Skin of body (tissue), 2 donors: Measurements from ENCODE around the gene CDH4. TPM values are rescaled to one million over a fixed set of nuclear protein-coding genes. Genes with fewer than 3 reads are reported as not detected.

ENCODE experiments used
- DNase-seq: peaks from one replicate; lab custom pipeline; 2025; lab: John Stamatoyannopoulos, UW
- total RNA-seq: library from RNA; depleted of rRNA; stranded (reverse); fragments of >200 nt; gene quantifications from one replicate; pipeline ENCODE4 v1.2.3, GENCODE V29; 2014

Gene CDH4
- total RNA-seq, 1 donor from 2014 or later: 0.10 TPM

DNA sequence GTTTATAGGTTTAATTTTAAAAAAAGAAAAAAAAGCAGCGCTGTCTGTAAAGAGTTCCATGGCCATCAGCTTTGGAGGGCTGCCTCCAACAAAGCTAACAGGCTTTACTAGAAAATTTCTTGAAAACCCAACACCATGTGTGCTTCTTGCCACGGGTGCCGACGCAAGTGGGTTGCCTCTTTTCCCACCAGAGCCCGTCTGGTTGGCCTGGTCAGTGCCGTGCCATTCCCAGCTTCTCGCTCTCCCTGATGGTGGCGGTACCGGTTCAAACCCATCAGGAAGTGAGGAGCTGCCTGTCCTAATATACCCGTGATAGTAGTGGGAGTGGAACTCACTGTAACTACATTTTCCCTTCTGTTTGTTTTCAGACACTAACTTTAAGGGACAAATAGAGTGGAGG is 73.7 kb downstream of the CDH4 start:
- DNase-seq: no peak

DNA sequence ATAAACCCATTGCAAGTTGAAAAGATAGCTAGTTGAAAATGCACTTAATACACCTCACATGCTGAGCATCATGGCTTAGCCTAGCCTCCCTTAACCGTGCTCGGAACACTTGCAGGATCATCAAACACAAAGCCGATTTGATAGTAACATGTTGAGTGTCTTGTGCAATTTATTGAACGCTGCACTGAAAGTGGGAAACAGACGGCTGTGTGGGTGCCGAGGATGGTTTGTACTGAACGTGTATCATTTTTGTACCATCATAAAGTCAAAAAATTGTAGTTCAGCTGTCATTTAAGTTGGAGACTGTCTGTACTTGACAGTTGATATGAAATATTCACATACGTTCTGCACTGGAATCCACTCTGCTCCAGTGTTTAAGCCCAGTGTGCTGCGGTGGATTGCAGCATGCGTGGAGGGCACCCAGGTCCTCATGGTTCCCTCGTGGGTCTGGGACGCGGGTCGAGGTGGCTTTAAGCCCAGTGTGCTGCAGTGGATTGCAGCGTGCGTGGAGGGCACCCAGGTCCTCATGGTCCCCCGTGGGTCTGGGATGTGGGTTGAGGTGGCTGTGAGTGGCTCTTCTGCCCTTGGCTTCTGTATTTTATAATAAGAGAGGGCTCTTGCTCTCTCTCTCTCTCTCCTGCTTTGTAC is 77.0 kb downstream of the CDH4 start:
- DNase-seq: no peak

DNA sequence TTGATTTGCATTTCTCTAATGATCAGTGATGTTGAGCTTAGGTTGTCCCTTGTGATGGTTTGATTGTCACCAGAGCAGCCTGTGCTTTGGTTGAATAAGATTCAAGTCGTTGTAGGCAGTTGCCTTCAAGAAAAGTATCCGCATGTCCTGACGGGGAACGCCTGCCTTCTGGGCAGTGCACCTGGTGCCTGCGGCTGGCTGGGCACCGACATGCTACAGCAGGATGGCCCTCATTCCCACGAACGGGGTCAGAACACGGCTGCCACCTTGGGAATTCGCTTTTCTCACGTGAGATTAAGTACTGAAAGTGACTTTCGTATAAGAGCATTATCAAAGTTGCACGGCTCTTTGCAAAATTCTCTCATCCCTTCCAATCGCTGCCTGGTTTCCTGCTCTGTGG is 78.4 kb downstream of the CDH4 start:
- no peak for DNase-seq

DNA sequence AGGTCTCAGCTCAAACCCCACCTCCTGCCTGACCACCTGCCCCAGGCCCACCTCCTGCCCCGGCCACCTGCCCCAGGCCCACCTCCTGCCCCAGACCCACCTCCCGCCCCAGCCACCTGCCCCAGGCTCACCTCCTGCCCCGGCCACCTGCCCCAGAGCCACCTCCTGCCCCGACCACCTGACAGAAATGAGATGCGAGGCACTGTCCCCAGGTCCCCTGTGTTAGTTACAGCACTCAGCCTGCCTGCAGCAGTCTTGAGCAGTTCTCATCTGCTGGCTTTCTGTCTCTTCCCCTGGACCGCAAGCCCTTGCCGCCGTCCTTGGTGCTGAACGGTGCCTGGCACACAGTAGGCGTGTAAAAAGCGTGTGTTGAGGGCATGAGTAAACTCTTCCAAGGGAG is 79.5 kb downstream of the CDH4 start:
- DNase-seq: no peak

DNA sequence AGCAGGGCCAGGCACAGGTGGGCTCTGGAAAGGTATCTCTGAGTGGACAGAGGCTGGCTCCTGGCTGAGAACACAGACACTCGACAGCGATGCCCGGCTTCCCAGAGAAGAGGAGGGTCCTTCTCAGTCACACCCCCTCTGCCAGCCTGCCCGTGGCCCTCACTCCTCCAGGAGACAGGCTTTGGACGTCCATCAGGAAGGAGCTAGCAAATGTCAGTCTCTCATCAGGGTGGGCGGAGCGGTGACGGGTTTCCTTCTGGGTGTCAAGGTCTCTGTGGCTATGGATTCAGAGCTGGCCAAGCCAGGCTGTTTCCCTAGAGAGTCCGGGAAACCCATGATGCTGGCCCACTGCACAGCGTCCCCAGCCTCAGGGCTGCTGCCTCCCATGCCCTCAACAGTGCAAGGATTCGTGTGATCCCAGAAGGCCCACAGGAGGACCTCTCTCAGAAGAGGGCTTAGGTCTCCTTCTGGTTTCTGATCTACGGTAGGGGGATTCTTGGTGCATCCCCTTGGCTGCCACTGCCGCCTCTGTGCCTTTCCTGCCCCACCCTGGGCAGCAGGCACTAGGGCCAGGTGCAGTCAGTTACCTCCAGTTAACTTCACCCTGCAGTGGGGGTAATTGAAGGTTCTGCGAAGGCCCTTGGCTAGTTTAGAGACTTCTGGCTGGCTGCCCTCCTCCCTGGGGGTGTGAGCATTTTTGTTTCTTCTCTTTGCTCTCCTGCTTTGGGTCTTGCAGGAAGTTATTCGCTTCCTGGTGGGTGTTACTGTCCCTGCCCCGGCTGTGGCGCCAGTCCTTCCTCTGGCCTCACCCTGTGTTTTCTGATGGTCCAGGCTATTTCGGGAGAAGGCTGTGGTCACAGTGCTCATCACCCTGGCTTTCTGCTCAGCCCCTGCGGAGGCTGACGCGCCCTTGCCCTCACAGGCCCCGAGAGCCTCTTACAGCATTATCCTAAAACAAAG is 80.2 kb downstream of the CDH4 start:
- no peak for DNase-seq

DNA sequence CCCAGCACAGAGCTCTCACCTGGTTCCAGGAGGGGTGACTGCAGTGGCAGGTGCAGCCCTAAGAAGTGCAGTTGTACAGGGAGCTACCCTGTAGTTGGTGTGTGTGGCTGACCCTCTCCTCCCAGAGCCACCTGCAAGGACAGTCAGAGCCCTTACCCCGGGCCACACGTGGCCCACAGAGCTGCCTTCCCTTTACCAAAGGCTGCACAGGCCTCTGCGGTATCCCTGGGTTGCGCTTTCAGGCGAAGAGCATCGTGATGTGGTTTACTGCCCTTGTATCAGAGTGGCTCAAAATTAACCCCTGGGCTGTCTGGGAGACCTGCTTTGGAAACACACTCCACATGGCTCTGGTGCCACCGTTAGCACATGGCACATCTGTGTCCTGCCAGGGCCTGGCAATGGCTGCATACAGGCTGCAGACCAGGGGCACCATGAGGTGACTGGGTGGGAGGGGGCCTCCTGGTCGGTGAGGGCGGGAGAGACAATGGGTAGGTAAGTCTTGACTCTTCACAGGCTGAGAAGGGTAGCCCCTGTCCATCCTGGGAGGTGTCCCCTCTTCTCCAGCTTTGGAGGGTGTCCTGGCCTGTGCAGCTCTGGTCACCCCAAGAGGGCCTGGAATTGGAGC is 81.5 kb downstream of the CDH4 start:
- no peak for DNase-seq

DNA sequence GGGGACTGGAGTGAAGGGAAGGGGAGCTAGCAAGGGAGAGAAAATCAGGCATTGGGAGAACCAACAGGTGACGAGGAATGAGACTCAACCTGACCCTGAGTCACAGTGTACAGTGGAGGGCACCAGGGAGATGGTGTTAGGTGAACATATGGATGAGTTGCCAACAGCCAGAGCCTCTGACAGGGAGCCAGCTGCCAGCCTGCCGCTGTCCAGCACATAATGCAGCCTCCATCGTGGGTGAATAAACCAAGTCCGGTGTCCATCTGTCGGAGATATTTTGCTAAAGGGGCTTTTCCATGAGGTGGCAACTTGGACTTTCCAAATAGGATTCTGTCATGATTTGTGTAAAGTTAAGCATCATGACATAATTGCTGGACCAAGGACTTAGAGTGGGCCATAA is 88.1 kb downstream of the CDH4 start:
- no peak for DNase-seq

DNA sequence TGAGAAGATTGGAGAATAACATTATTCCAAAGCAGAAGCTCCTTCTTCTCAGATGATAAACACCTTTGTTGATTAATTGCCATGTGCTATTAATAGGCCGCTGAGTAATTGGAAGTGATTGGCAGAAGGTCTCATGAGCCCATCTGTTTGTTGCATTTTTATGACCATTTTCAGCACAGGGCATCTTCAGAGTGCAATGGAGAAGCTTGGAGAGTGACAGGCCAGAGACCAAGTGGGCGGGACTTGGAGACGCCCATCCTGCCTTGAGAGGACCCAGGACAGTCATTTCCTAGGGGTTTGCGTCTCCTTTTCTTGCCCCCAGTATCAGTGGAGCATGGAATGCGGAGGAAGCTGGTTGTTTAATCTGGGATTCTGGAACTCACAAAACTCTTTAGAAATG is 89.5 kb downstream of the CDH4 start:
- DNase-seq: no peak

DNA sequence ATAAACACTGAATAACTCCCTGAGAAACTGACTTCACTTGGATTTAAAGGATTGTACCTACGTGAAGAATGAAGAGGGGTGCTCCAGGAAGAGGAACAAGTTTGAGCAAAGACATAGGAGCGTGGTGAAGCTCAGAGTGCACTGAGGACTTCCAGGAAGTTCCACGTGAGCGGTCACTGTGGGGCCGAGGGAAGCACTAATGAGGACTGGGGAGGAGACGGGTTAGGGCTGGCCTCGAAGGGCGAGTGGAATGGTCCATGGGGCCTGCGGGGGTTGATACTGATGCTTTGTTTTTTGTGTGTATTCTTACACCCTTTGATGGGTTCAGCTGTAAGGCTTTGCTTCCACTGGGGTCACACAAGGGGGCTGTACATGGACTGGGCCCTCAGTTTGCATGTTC is 91.9 kb downstream of the CDH4 start:
- no peak for DNase-seq

DNA sequence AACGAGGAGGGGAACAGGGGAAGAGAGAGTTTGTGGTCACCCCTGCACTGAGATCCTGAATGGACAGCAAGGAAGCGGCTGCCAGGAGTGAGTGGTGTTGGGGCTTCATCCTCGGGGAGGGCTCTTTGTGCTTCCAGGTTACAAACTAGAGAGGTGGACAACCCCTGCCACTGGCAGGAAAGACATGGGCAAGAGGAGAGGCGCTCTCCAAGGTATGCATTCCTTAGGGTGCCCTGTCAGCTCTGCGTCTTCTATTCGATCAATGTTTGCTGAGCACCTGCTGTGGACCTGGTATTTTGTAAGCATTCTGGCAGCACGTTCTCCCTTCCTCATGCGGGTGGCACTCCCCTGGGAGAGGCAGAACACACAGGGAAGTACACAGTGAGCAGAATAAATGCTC is 93.6 kb downstream of the CDH4 start:
- DNase-seq: no peak

DNA sequence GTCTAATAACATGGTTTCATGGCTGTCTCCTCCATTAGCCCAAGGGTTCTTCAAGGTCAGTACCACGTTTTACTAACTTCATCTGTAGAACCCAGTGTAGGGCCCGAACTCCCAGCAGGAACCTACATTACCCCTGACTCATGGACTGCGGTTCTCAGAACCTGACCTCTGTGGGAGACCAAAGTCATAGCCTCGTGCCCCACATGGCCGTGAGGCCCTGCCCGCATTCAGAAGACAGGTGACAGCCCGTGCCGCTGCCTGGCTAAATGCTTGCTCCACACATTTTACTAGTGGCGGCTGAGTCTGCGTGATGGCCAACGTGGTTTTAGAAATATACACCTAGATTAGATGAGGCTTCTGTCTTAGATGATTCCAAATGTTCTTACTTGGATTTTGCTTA is 94.9 kb downstream of the CDH4 start:
- no peak for DNase-seq

DNA sequence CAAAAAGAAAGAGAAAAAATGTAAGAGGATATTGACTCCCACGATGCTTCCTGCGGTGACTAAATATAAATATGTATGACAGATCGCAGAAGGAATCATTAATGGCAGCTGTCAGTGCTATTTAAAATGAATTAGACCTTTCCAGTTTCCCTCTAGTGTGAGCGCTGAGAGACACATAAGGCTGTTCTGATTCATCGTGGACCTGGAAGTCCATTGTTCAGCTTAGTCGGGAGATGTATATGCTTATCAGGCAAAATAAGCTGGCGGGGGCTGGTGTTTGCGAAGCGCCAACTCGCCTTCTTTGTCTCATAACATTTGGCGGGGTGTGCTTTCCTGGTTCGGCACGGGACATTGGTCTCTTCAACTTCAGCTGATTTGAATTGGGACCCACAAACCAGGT is 95.4 kb downstream of the CDH4 start:
- no peak for DNase-seq

DNA sequence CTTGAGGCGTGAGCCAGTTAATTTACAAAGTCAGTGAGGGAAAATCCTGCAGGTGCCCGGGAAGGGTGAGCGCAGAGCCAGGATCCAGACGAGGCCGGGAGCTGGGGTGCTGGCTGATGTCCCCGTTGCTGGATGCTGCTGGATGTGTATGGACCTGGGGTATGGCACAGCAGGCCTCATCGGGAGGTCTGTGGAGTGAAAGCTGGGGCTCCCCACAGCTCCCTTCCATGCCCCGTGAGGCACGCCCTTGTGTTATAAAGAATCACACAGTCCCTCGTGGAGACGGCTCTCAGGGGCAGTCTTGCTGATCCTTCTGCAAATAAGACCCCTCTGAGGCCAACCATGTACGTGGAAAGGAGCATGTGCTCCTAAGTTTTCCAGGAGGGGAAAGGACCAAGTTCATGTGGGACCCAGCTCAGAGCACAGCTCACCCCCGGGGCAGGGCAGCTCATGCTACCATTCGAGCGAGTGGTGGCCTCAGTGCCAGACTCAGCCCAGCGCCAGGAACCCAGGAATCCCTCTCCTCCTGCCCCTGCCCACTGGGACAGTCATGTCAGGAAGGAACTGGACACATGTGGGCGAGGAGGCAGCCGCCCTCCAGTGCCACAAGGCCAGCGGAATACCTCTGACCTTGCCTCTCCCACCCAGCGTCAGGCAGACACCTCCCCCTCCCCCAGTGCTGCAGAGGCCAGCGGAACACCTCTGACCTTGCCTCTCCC is 97.5 kb downstream of the CDH4 start:
- no peak for DNase-seq

DNA sequence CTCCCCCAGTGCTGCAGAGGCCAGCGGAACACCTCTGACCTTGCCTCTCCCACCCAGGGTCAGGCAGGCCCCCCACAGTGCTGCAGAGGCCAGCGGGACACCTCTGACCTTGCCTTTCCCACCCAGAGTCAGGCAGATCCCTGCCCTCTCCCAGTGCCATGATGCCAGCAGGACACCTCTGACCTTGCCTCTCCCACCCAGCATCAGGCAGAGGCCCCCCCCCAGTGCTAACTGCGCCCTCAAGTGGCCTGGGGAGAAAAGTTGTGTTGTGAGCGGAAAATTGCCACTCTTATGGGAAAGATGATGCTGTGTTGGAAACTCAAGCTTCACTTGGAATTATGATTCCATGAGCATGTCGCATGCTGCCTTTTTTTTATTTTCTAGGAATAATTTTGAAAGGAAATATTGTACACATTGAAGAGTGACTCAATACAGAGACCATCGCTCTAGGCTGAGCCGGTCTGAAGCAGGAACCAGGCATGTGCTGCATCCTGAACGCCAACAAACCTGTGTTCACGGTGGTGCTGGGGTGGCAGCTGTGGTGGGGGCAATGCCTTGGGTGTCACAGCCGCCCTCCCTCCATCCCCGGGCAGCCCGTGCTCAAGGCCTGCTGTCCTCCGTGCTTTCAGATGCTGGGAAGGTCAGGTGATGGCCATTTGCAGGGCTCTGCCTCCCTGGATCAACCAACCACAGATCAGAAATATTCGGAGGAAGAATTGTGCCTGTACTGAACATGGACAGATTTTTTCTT is 98.6 kb downstream of the CDH4 start:
- no peak for DNase-seq

DNA sequence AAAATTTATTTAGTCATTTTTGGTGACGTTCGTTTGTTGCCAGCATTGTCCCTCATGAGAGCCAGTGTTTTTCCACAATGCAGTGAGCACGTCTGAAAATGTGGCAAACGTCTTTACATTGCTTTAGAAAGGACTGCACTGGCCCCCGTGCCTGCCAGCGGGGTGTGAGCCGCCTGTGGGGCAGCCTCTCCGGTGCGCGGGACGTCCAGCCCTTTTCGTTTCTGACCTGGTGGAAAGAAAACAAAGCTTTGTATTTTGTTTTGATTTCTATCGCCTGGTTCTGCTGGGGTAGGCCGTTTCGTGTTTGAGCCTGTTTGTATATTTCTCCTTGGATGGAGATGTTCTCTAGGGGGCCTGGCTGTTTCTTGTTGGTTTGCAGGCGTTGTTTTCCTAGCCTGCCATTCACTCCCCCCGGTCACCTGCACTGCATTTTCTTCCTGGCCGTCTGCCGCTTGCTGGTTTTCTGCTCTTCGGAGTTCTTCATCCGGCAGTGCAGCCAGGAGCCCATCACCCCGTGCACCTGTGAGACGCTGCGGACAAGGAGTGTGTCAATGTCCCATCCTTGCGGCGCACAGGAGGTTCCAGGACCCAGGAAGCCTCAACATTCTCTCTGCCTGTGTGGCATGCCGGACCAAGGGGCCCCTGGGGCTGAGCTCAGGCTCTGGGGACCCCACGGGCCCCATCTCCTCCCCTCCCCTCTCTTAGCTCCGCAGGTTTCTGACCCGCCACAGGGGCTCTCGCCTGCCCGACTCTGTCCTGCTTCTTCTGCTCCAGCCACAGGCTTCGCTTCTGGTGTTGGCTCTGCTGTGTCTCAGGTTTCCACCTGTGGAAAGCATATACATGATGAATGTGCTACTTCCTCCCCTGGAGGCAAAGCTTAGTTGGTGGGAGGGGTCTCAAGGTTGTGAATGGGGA is 100.5 kb downstream of the CDH4 start:
- DNase-seq: no peak

DNA sequence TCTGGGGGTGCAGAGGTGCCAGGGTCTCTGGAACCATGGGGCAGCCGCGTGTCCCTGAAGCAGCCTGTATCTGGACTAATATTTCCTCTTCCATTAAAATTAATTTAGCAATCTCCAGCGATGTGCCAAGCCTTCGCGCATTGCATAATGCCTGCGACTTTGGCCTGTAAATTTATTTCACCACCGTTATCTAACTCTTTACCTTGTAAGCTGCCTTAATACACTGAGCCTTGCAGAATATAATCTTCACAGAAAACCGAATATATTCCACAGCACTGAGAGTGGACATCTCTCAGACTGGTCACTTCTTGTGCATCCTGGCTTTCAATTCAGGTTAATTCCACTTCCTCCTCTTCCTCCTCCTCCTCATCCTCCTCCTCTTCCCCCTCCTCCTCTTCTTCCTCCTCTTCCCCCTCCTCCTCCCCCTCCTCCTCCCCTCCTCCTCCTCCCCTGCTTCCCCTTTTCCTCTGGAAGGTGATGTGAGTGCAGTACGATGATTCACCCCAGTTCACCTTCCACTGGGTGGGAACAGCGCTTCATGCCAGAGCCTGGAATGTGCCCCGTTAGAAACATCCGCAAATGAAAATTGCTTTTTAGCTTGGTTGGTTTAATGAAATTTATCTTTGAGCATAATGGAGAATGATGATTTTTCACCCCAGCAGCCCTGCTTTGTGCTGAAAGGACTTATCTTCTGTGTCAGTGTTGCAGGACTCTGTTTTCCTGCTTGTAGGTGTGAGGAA is 101.4 kb downstream of the CDH4 start:
- DNase-seq: no peak

DNA sequence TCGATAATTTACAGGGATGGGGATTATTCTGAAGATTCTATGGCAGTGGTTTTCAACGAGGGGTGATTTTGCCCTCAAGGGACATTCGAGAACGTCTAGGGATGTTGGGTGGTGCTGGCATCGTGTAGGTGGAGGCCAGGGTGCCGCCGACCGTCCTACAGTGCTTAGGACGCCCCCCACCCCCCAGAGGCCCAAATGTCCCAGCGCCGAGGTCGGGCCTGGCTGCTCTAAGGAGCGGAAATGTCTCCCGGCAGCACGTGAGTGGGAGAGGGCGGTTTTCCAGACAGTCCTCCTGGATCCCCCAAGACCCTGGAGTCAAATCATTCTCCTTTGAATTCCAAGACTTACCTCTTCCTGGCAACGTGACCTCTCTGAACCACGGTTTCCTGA is 101.9 kb downstream of the CDH4 start:
- DNase-seq: no peak

DNA sequence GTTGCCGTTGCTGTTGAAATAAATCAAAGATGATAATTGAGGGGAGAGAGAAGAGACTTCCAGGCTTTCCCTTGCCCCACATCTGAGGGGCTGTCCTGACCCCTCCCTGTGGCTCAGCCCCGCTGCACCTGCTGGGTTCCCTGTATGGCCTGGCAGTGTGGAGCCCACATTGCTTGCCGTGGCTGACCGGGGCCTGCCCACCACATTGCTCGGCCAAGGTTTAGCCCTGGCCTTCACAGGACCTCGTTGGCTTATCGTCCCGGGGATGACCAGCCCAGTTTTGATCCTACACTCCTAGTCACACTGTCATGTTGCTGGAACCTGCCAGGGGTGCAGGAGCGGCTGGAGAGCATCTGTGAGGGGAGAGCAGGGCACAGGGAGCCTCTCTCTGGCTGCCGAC is 102.4 kb downstream of the CDH4 start:
- DNase-seq: no peak

DNA sequence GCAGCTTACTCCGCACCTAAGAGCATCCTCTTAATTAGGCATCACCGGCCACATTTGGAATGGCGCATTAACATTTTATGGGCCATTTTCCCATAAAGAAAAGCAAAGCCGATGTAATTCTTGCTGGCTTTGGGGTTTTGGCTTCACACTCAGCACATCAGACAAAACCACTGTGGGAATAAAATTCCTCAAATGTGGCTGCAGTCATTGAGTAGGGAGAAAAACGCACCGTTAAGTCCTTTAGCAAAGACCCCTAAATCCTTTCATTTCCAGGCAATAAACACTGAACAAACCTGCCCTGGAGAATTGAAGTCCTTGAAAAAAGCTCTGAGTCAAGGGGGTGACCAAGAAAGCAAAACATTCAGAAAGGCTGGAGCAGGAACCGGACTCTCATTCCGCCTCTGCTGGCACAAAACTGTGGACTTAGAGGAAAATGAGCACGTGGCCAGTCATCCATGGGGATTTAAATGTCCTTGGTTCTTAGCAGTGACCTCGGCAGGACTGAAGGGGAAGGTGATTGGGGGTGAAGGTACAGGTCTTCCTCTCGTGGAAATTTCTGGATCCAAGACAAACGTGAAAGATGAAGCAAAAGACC is 102.9 kb downstream of the CDH4 start:
- no peak for DNase-seq
